IMR-90 (cell line): ENCODE results near the gene BAD. TPM values are rescaled to one million over a fixed set of nuclear protein-coding genes. Genes with fewer than 3 reads are reported as not detected.

Source experiments
- ATAC-seq: fragments of 200-7000 bp; cut with Tn5 transposase; 2 replicates; pipeline ENCODE4 v1.9.1; 2020; ENCODE audit warnings: low read depth, mild to moderate bottlenecking, moderate library complexity
- BruUV-seq: library from RNA; stranded (reverse); fragments of 400-500 nt; replicated peaks from 2 replicates; lab custom pipeline; 2021; lab: Mats Ljungman, UMichigan
- CTCF ChIA-PET: fragments of 300-600 bp; formaldehyde crosslinking; extraction: SDS; loops from one replicate; lab custom pipeline; 2021; ENCODE audit warnings: antibody characterized with exemption; lab: Yijun Ruan, JAX
- POLR2A ChIA-PET: fragments of 300-600 bp; sonication (Branson Sonifier 250); formaldehyde crosslinking; loops from one replicate; lab custom pipeline; 2022; ENCODE audit warnings: antibody characterized with exemption; ENCODE audit not compliant: unreplicated experiment; lab: Charles Lee
- DNase-seq: peaks from one replicate; pipeline ENCODE4 v3.0.0; 2013
- H2AFZ ChIP-seq: replicated peaks from 2 replicates; pipeline ENCODE3; 2013; ENCODE audit warnings: low read length, mild to moderate bottlenecking; ENCODE audit not compliant: poor library complexity
- H2AK5ac ChIP-seq: 2 replicates; pipeline ENCODE4 v1.6.1; 2013; ENCODE audit warnings: low read depth, low read length, inconsistent platforms
- H2AK9ac ChIP-seq: replicated peaks from 2 replicates; pipeline ENCODE3; 2013; ENCODE audit warnings: mild to moderate bottlenecking, low read depth, low read length, moderate library complexity; ENCODE audit not compliant: poor library complexity
- H2BK120ac ChIP-seq: 2 replicates; pipeline ENCODE4 v1.6.1; 2013; ENCODE audit warnings: low read depth, low read length, inconsistent platforms
- H2BK15ac ChIP-seq: 3 replicates; pipeline ENCODE4 v1.6.1; 2013; ENCODE audit warnings: low read depth, low read length, inconsistent platforms
- H2BK20ac ChIP-seq: 2 replicates; pipeline ENCODE4 v1.6.1; 2013; ENCODE audit warnings: low read depth, mild to moderate bottlenecking, inconsistent platforms, low read length, moderate library complexity
- H2BK5ac ChIP-seq: 2 replicates; pipeline ENCODE4 v1.6.1; 2013; ENCODE audit warnings: mild to moderate bottlenecking, low read depth, low read length, inconsistent platforms; ENCODE audit not compliant: poor library complexity, severe bottlenecking
- H3K14ac ChIP-seq: replicated peaks from 2 replicates; pipeline ENCODE4 v1.6.1; 2013; ENCODE audit warnings: low read depth, low read length, inconsistent platforms
- H3K18ac ChIP-seq: 2 replicates; pipeline ENCODE4 v1.6.1; 2013; ENCODE audit warnings: low read depth, low read length, control low read depth
- H3K23ac ChIP-seq: 2 replicates; pipeline ENCODE4 v1.6.1; 2013; ENCODE audit warnings: low read depth, low read length, inconsistent platforms
- H3K27ac ChIP-seq: 2 replicates; pipeline ENCODE4 v1.5.1; 2013; ENCODE audit warnings: mild to moderate bottlenecking, control low read depth, low read length; ENCODE audit not compliant: insufficient read depth
- H3K27me3 ChIP-seq: 2 replicates; pipeline ENCODE4 v1.6.1; 2013; ENCODE audit warnings: low read length; ENCODE audit not compliant: control insufficient read depth, insufficient read depth
- H3K36me3 ChIP-seq: 2 replicates; pipeline ENCODE4 v1.6.1; 2013; ENCODE audit warnings: low read length, mixed read lengths; ENCODE audit not compliant: control insufficient read depth, insufficient read depth
- H3K4ac ChIP-seq: 2 replicates; pipeline ENCODE4 v1.6.1; 2013; ENCODE audit warnings: low read depth, low read length, inconsistent platforms
- H3K4me1 ChIP-seq: 2 replicates; pipeline ENCODE4 v1.6.1; 2013; ENCODE audit warnings: low read length, mixed read lengths; ENCODE audit not compliant: control insufficient read depth, insufficient read depth
- H3K4me2 ChIP-seq: 2 replicates; pipeline ENCODE4 v1.6.1; 2013; ENCODE audit warnings: low read depth, mild to moderate bottlenecking, control low read depth, low read length, moderate library complexity
- H3K4me3 ChIP-seq: 2 replicates; pipeline ENCODE4 v1.5.1; 2013; ENCODE audit warnings: low read depth, mild to moderate bottlenecking, control low read depth, low read length, moderate library complexity; ENCODE audit not compliant: insufficient read depth
- H3K56ac ChIP-seq: 2 replicates; pipeline ENCODE4 v1.6.1; 2013; ENCODE audit warnings: low read length, inconsistent platforms; ENCODE audit not compliant: insufficient read depth; ENCODE audit errors: extremely low read depth
- H3K79me1 ChIP-seq, 2 experiments: 2 replicates each; pipeline ENCODE4 v1.6.1; 2013; ENCODE audit warnings: low read length in 2 of 2, inconsistent platforms in 1 of 2, low read depth in 1 of 2
- H3K9ac ChIP-seq: 2 replicates; pipeline ENCODE4 v1.6.1; 2013; ENCODE audit warnings: low read depth, low read length, control low read depth
- H3K9me1 ChIP-seq: 2 replicates; pipeline ENCODE4 v1.6.1; 2013; ENCODE audit warnings: low read length, inconsistent platforms; ENCODE audit not compliant: insufficient read depth
- H3K9me3 ChIP-seq: 2 replicates; pipeline ENCODE4 v1.6.1; 2013; ENCODE audit warnings: low read length; ENCODE audit not compliant: control insufficient read depth, insufficient read depth
- H4K20me1 ChIP-seq: 2 replicates; pipeline ENCODE4 v1.6.1; 2013; ENCODE audit warnings: low read length, inconsistent platforms; ENCODE audit not compliant: insufficient read depth
- H4K5ac ChIP-seq: 2 replicates; pipeline ENCODE4 v1.6.1; 2013; ENCODE audit warnings: mild to moderate bottlenecking, low read depth, low read length, control low read depth
- H4K8ac ChIP-seq, 2 experiments: 2 replicates each; pipeline ENCODE4 v1.6.1; 2013; ENCODE audit warnings: low read depth in 2 of 2, low read length in 2 of 2, control low read depth in 1 of 2, inconsistent platforms in 1 of 2
- H4K91ac ChIP-seq: 2 replicates; pipeline ENCODE4 v1.6.1; 2013; ENCODE audit warnings: low read depth, low read length, inconsistent platforms; ENCODE audit not compliant: insufficient read depth
- BHLHE40 ChIP-seq: fragments of 150-350 bp; IDR thresholded peaks from 2 replicates; pipeline ENCODE4 v1.6.1; 2016; ENCODE audit warnings: mild to moderate bottlenecking, low read depth, low read length
- CEBPB ChIP-seq: IDR thresholded peaks from 2 replicates; pipeline ENCODE4 v1.6.1; 2012; ENCODE audit warnings: low read depth, low read length, improper control_type of control experiment
- CHD1 ChIP-seq: IDR thresholded peaks from 2 replicates; pipeline ENCODE4 v1.6.1; 2012; ENCODE audit warnings: low read depth, low read length, improper control_type of control experiment
- FOS ChIP-seq: fragments of 150-350 bp; IDR thresholded peaks from 2 replicates; pipeline ENCODE4 v1.6.1; 2016; ENCODE audit warnings: low read depth, low read length
- MAFK ChIP-seq: IDR thresholded peaks from 2 replicates; pipeline ENCODE4 v1.6.1; 2012; ENCODE audit warnings: low read depth, low read length, improper control_type of control experiment
- MAZ ChIP-seq: IDR thresholded peaks from 2 replicates; pipeline ENCODE4 v1.6.1; 2012; ENCODE audit warnings: low read depth, mild to moderate bottlenecking, low read length, improper control_type of control experiment, moderate library complexity, borderline replicate concordance
- POLR2A ChIP-seq: IDR thresholded peaks from 2 replicates; pipeline ENCODE4 v1.6.1; 2012; ENCODE audit warnings: mild to moderate bottlenecking, low read depth, low read length
- RCOR1 ChIP-seq: IDR thresholded peaks from 2 replicates; pipeline ENCODE4 v1.6.1; 2012; ENCODE audit warnings: mild to moderate bottlenecking, low read length, improper control_type of control experiment; ENCODE audit not compliant: insufficient replicate concordance
- RFX5 ChIP-seq: IDR thresholded peaks from 2 replicates; pipeline ENCODE4 v1.8.0; 2012; ENCODE audit warnings: low read depth, mild to moderate bottlenecking, low read length, moderate library complexity
- SMC3 ChIP-seq: fragments of 150-350 bp; IDR thresholded peaks from 2 replicates; pipeline ENCODE4 v1.6.1; 2016; ENCODE audit warnings: low read depth, mild to moderate bottlenecking, antibody characterized with exemption, low read length, moderate library complexity
- WGBS, 2 experiments: methylation state at CpG; one replicate each; pipeline versions ENCODE4 v1.1.5 to v1.1.7; 2013; ENCODE audit warnings: missing lambda C conversion rate in 2 of 2; ENCODE audit not compliant: insufficient read length in 1 of 2; ENCODE audit errors: extremely low coverage in 2 of 2; 5-methylcytosine and 5-hydroxymethylcytosine counted together
- dilution Hi-C: fragments of 300-500 bp; cut with HindIII; formaldehyde crosslinking; loops from one replicate; pipeline ENCODE4 v1.14.3; 2018; ENCODE audit warnings: low sequenced_read_pairs; ENCODE audit not compliant: unreplicated experiment
- in situ Hi-C: fragments of 300-500 bp; cut with MboI; formaldehyde crosslinking; loops from 3 replicates; pipeline ENCODE4 v1.14.3; 2019; ENCODE audit warnings: low sequenced_read_pairs, inconsistent platforms, mixed read lengths
- intact Hi-C: fragments of 100-400 bp; cut with micrococcal nuclease; formaldehyde crosslinking; loops from 2 replicates; pipeline ENCODE4 v1.10.0; 2022
- polyA plus RNA-seq, 3 experiments: library from polyadenylated mRNA; depleted of rRNA; stranded (reverse); fragments of >200 nt; gene quantifications; 2 replicates each; pipeline ENCODE4 v1.2.3, GENCODE V29; 2012; ENCODE audit warnings: low replicate concordance in 1 of 3
- total RNA-seq: library from RNA; depleted of rRNA; stranded (reverse); fragments of >200 nt; gene quantifications from 2 replicates; pipeline ENCODE4 v1.2.3, GENCODE V29; 2012
- TF ChIP-seq, protein P1 (sequence below): fragments of 150-350 bp; IDR thresholded peaks from 2 replicates; pipeline ENCODE4 v1.6.1; 2016; ENCODE audit warnings: low read depth, mild to moderate bottlenecking, low read length, moderate library complexity, borderline replicate concordance
- TF ChIP-seq, protein P2 (sequence below): fragments of 150-350 bp; IDR thresholded peaks from 2 replicates; pipeline ENCODE4 v1.6.1; 2017; ENCODE audit warnings: mild to moderate bottlenecking, antibody characterized with exemption, low read length, low read depth

BAD gene
- total and polyA plus RNA-seq, 2 of the 4 experiments (the other 2 are of a cell fraction) = 30.3 to 68.0 TPM

- no peak for TF ChIP-seq CEBPB
Observed at GRCh38 chr11:64281957-64282770, 2.3 kb downstream of the BAD start (continued).

DNA sequence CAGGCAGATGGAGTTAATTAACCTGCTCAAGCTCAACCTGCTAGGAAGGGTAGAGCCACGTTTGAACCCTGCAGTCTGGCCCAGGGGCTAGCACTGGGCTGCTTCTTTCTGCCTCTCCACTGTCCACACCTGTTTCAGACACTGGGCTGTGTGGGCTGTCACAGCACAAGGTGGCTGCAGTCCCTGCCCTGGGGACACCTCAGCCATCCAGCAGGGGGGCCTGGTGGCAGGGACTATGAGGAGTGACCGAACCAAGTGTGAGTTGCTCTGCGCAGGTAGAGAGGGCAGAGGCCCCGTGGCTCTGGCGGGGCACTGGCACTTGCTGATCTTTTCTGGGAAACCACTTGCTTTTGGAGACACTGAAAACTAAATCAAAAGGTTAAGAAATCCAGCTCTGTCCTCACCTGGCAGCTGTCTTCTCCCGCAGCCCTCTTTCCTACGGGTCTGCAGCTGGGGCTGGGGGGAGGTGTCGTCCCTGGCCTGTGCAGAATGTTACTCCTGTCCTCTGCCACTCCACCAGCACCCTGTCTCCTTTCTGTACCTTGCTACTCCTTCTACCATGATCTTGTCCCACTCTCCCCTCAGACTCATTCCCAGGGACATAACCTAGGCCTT lies 5.8 kb downstream of the BAD start:
- H3K27ac ChIP-seq = no peak overlapping the region
- 92% methylated on average over 5 of the region's 8 CpGs; no CpG with 5 or more reads in 1 of the 2 experiments for WGBS, 2 experiments
- H3K18ac ChIP-seq = no peak overlapping the region
- no peak overlapping the region for H2AK5ac ChIP-seq
- DNase-seq (no peak), ATAC-seq (no peak)
- intact Hi-C loops (no loop called here), in situ Hi-C loops (no loop called here), dilution Hi-C loops (no loop called here)
- BruUV-seq = no TSS peak
- no peaks in the 10 kb centered on the region for H3K9me3 ChIP-seq
- peaks cover 5 to 18% of the 10 kb centered on the region in 2 experiments for H3K79me1 ChIP-seq
- H4K5ac ChIP-seq = no peak overlapping the region
- H2BK5ac ChIP-seq = no peak overlapping the region
- no peaks in the 10 kb centered on the region for H3K27me3 ChIP-seq
- H2BK20ac ChIP-seq = no peak overlapping the region
- no peak overlapping the region for H3K23ac ChIP-seq
- no peak overlapping the region for H3K4ac ChIP-seq
- H3K9ac ChIP-seq = no peak overlapping the region
- H4K91ac ChIP-seq = no peak overlapping the region
- peaks cover 35% of the 10 kb centered on the region for H3K36me3 ChIP-seq
- H3K4me2 ChIP-seq = no peak overlapping the region
- H3K9me1 ChIP-seq = peaks cover 5% of the 10 kb centered on the region; the same call in 1 of the 2 replicates
- no peak overlapping the region for H3K4me3 ChIP-seq
- no peak overlapping the region for H4K8ac ChIP-seq
- H2BK15ac ChIP-seq = no peak overlapping the region
- no peak overlapping the region for H3K14ac ChIP-seq
- CTCF ChIA-PET = no interaction called here
- POLR2A ChIA-PET = no interaction called here
- H3K56ac ChIP-seq = no peak overlapping the region
- H2BK120ac ChIP-seq = no peak overlapping the region
- H2AFZ ChIP-seq = no peak overlapping the region
- H4K20me1 ChIP-seq = no peaks in the 10 kb centered on the region
- peaks cover 2% of the 10 kb centered on the region; the same call in 1 of the 2 replicates for H3K4me1 ChIP-seq
- H2AK9ac ChIP-seq = no peak overlapping the region
- TF ChIP-seq SMC3 (no peak), POLR2A (no peak), BHLHE40 (no peak), FOS (no peak), CEBPB (no peak), MAFK (no peak), CHD1 (no peak), RCOR1 (no peak), RFX5 (no peak), MAZ (no peak)
- TF ChIP-seq, protein P1, sequence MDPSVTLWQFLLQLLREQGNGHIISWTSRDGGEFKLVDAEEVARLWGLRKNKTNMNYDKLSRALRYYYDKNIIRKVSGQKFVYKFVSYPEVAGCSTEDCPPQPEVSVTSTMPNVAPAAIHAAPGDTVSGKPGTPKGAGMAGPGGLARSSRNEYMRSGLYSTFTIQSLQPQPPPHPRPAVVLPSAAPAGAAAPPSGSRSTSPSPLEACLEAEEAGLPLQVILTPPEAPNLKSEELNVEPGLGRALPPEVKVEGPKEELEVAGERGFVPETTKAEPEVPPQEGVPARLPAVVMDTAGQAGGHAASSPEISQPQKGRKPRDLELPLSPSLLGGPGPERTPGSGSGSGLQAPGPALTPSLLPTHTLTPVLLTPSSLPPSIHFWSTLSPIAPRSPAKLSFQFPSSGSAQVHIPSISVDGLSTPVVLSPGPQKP = no peak
- TF ChIP-seq, protein P2, sequence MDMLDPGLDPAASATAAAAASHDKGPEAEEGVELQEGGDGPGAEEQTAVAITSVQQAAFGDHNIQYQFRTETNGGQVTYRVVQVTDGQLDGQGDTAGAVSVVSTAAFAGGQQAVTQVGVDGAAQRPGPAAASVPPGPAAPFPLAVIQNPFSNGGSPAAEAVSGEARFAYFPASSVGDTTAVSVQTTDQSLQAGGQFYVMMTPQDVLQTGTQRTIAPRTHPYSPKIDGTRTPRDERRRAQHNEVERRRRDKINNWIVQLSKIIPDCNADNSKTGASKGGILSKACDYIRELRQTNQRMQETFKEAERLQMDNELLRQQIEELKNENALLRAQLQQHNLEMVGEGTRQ = no peak
